GM12878 (cell line): ENCODE measurements around the gene CBLB. TPM values are rescaled to one million over a fixed set of nuclear protein-coding genes. Genes with fewer than 3 reads are reported as not detected.

Experiments used
- ATAC-seq: fragments of 200-7000 bp; cut with Tn5 transposase; 3 replicates; pipeline ENCODE4 v1.9.1; 2020; ENCODE audit warnings: mild to moderate bottlenecking, moderate library complexity
- BruUV-seq: library from RNA; stranded (reverse); fragments of 400-500 nt; replicated peaks from 2 replicates; lab custom pipeline; 2021; lab: Mats Ljungman, UMichigan
- CTCF ChIA-PET: fragments of 300-600 bp; sonication (Branson Sonifier 250); formaldehyde crosslinking; extraction: SDS; loops from one replicate; lab custom pipeline; 2021; ENCODE audit warnings: inconsistent platforms; lab: Yijun Ruan, JAX
- POLR2A ChIA-PET: fragments of 350-600 bp; formaldehyde crosslinking; extraction: SDS; loops from one replicate; lab custom pipeline; 2021; ENCODE audit warnings: inconsistent platforms; lab: Charles Lee
- RAD21 ChIA-PET: fragments of 300-600 bp; sonication (Branson Sonifier 250); formaldehyde crosslinking; loops from one replicate; lab custom pipeline; 2023; ENCODE audit warnings: antibody characterized with exemption; ENCODE audit not compliant: unreplicated experiment; lab: Charles Lee
- SMC1A ChIA-PET: fragments of 300-600 bp; sonication (Branson Sonifier 250); formaldehyde crosslinking; loops from one replicate; lab custom pipeline; 2023; ENCODE audit not compliant: unreplicated experiment, uncharacterized antibody; lab: Charles Lee
- DNase-seq: peaks from one replicate; pipeline ENCODE4 v3.0.0-alpha.2; 2011; ENCODE audit warnings: low read depth, low spot score
- FAIRE-seq: peaks from 3 replicates; lab custom pipeline; 2011; peaks lifted over from hg19 to GRCh38; lab: Jason Lieb, UNC
- H2AFZ ChIP-seq: 2 replicates; pipeline ENCODE4 v1.6.0; 2011; ENCODE audit warnings: low read depth, low read length, control low read depth; ENCODE audit not compliant: control insufficient read depth
- H3K27ac ChIP-seq: 2 replicates; pipeline ENCODE4 v1.5.1; 2011; ENCODE audit warnings: control low read depth; ENCODE audit not compliant: control insufficient read depth, insufficient read depth
- H3K27me3 ChIP-seq, 2 experiments: replicated peaks in 1 of 2; 2 replicates each; pipeline versions ENCODE4 v1.6.0 to v1.6.1; 2011; ENCODE audit warnings: low read length in 1 of 2; ENCODE audit not compliant: control insufficient read depth in 2 of 2, insufficient read depth in 2 of 2
- H3K36me3 ChIP-seq, 2 experiments: 2 replicates each; pipeline ENCODE4 v1.5.1; 2011; ENCODE audit warnings: low read length in 1 of 2; ENCODE audit not compliant: control insufficient read depth in 2 of 2, insufficient read depth in 2 of 2
- H3K4me1 ChIP-seq: 2 replicates; pipeline ENCODE4 v1.6.1; 2011; ENCODE audit warnings: mild to moderate bottlenecking, low read length, moderate library complexity, mixed read lengths; ENCODE audit not compliant: control insufficient read depth, insufficient read depth
- H3K4me2 ChIP-seq: 2 replicates; pipeline ENCODE4 v1.6.0; 2011; ENCODE audit warnings: control low read depth; ENCODE audit not compliant: control insufficient read depth, insufficient read depth
- H3K4me3 ChIP-seq: fragments of 200-600 bp; sonication (generic); 2 replicates; pipeline ENCODE4 v1.5.1; 2016
- H3K79me2 ChIP-seq: 2 replicates; pipeline ENCODE4 v1.6.0; 2011; ENCODE audit warnings: low read length; ENCODE audit not compliant: control insufficient read depth, insufficient read depth
- H3K9ac ChIP-seq: 2 replicates; pipeline ENCODE4 v1.8.0; 2011; ENCODE audit warnings: low read length, control low read depth, mixed read lengths; ENCODE audit not compliant: control insufficient read depth, insufficient read depth
- H3K9me3 ChIP-seq: replicated peaks from 3 replicates; pipeline ENCODE4 v1.5.1; 2011; ENCODE audit warnings: mild to moderate bottlenecking, low read length; ENCODE audit not compliant: control insufficient read depth, insufficient read depth
- H4K20me1 ChIP-seq: 2 replicates; pipeline ENCODE4 v1.6.0; 2011; ENCODE audit not compliant: control insufficient read depth, insufficient read depth
- ATF7 ChIP-seq: fragments of 450-650 bp; IDR thresholded peaks from 2 replicates; pipeline ENCODE4 v1.6.1; 2016; ENCODE audit warnings: low read depth, mild to moderate bottlenecking
- CHD2 ChIP-seq: IDR thresholded peaks from 2 replicates; pipeline ENCODE4 v1.6.1; 2011; ENCODE audit warnings: low read depth, low read length, improper control_type of control experiment, borderline replicate concordance
- EP300 ChIP-seq, 2 experiments: fragments of 150-350 bp in 1 of 2; IDR thresholded peaks; 2 replicates each; pipeline ENCODE4 v1.6.1; 2011 to 2012; ENCODE audit warnings: low read depth in 2 of 2, low read length in 2 of 2, borderline replicate concordance in 1 of 2, improper control_type of control experiment in 1 of 2, inconsistent platforms in 1 of 2; ENCODE audit not compliant: control insufficient read depth in 1 of 2
- FOXM1 ChIP-seq: IDR thresholded peaks from 2 replicates; pipeline ENCODE4 v1.6.1; 2012; ENCODE audit warnings: low read depth, mild to moderate bottlenecking, inconsistent platforms, low read length, moderate library complexity
- HCFC1 ChIP-seq: fragments of 150-350 bp; IDR thresholded peaks from 2 replicates; pipeline ENCODE4 v1.6.1; 2014; ENCODE audit warnings: low read length
- HDAC6 ChIP-seq: fragments of 200-600 bp; sonication (generic); IDR thresholded peaks from one replicate; pipeline ENCODE4 v1.8.0; 2017; ENCODE audit warnings: antibody characterized with exemption; ENCODE audit not compliant: unreplicated experiment
- JUND ChIP-seq: IDR thresholded peaks from 2 replicates; pipeline ENCODE4 v1.6.1; 2012; ENCODE audit warnings: low read depth, mild to moderate bottlenecking, low read length, improper control_type of control experiment, moderate library complexity
- MEF2A ChIP-seq: IDR thresholded peaks from 2 replicates; pipeline ENCODE4 v1.6.1; 2011; ENCODE audit warnings: low read depth, mild to moderate bottlenecking, low read length, moderate library complexity; ENCODE audit not compliant: insufficient read depth
- NRF1 ChIP-seq: conservative IDR thresholded peaks from 2 replicates; pipeline ENCODE4 v1.6.1; 2011; ENCODE audit warnings: mild to moderate bottlenecking, low read depth, low read length, improper control_type of control experiment
- RAD51 ChIP-seq: fragments of 450-650 bp; IDR thresholded peaks from 2 replicates; pipeline ENCODE4 v1.6.1; 2016; ENCODE audit warnings: moderate library complexity, mild to moderate bottlenecking, inconsistent platforms
- STAT3 ChIP-seq: IDR thresholded peaks from 2 replicates; pipeline ENCODE4 v1.6.1; 2011; ENCODE audit warnings: low read depth, low read length, improper control_type of control experiment
- WGBS: methylation state at CpG from one replicate; pipeline ENCODE4 v1.1.6; 2016; ENCODE audit warnings: low lambda C conversion rate; ENCODE audit not compliant: insufficient replicate concordance, insufficient coverage; ENCODE audit errors: missing lambda C conversion rate; 5-methylcytosine and 5-hydroxymethylcytosine counted together
- in situ Hi-C: fragments of 300-500 bp; cut with MboI; formaldehyde crosslinking; loops from 9 replicates; pipeline ENCODE4 v1.14.3; 2018; ENCODE audit warnings: mixed read lengths
- intact Hi-C: fragments of 100-400 bp; cut with micrococcal nuclease; formaldehyde crosslinking; loops from one replicate; pipeline ENCODE4 v1.14.2; 2022; ENCODE audit not compliant: unreplicated experiment
- polyA plus RNA-seq, 11 experiments: library from polyadenylated mRNA; depleted of rRNA in 4 of 11; unstranded in 6 of 11; stranded (reverse) in 5 of 11; fragments of >200 nt; fragmentation: Nextera tagmentation in 4 of 11; fragmentation: Illumina TruSeq in 1 of 11; extraction: Ambion mirVana in 4 of 11; extraction: Trizol in 1 of 11; gene quantifications; 1 replicate in 1 of 11; 2 replicates in 10 of 11; pipeline versions ENCODE4 v1.2.1 to v1.2.3, GENCODE V29; 2011 to 2016; ENCODE audit warnings: inconsistent platforms in 2 of 11, missing spikeins in 2 of 11, low read depth in 1 of 11
- total RNA-seq, 4 experiments: library from RNA; depleted of rRNA in 3 of 4; stranded (reverse); fragments of >200 nt in 3 of 4; fragmentation: Illumina TruSeq in 1 of 4; extraction: Trizol in 1 of 4; gene quantifications; 2 replicates each; pipeline versions ENCODE4 v1.2.1 to v1.2.3, GENCODE V29; 2013 to 2021

CBLB gene
- total and polyA plus RNA-seq, 10 of the 15 experiments (the other 5 are each of a cell fraction or from before 2014, with no cell fraction given) = 17.2 to 107 (median 41.9) TPM

GRCh38 chr3:105853801-105854432, 14.9 kb downstream of the CBLB start (continued):
- TF ChIP-seq HDAC6 = no peak
- no peak for TF ChIP-seq JUND
- TF ChIP-seq FOXM1 = no peak
- TF ChIP-seq EP300 (IDR thresholded peaks at IDR 0.05; ENCODE audit: borderline replicate concordance in 1 of 2, control insufficient read depth in 1 of 2, low read depth in 2 of 2, low read length in 2 of 2) = peak; percentile 50 to 53; a peak in 2 of 4 replicates
- TF ChIP-seq STAT3 = no peak
- TF ChIP-seq NRF1 = no peak
- no peak for TF ChIP-seq RAD51
- TF ChIP-seq CHD2 = no peak
- TF ChIP-seq MEF2A = no peak

GRCh38 chr3:105851582-105851981, 17.2 kb downstream of the CBLB start:
- CTCF ChIA-PET = interaction anchor here (0.6 to 2.6 kb wide), 6 partner anchors 8 to 26 kb away, joined by 3 to 8 read pairs (median 6); no protein-coding TSS in a partner anchor
- in situ Hi-C loops = loop anchor here (25.0 kb wide), 1 partner anchor 761 kb away; no protein-coding TSS in a partner anchor
- TF ChIP-seq HCFC1 = no peak
- 0 out of 2 replicates have a peak, but pooled peaks have one; percentile 21 for TF ChIP-seq ATF7
- Histone ChIP-seq H3K9me3 (peaks cover 7% of the 10 kb centered on the region), H3K27me3 (no peaks in the 10 kb centered on the region), H4K20me1 (no peaks in the 10 kb centered on the region), H3K36me3 (peaks cover 0 to 38% of the 10 kb centered on the region in 2 experiments; a peak in 3 of 4 replicates), H3K79me2 (peaks cover 17% of the 10 kb centered on the region), H3K4me3 (no peak overlapping the region), H3K9ac (no peak overlapping the region), H3K4me2 (no peak overlapping the region), H3K27ac (no peak overlapping the region), H2AFZ (no peak overlapping the region), H3K4me1 (peaks cover 9% of the 10 kb centered on the region)
- no peak for FAIRE-seq
- BruUV-seq = no TSS peak
- no peak for ATAC-seq
- POLR2A ChIA-PET = interaction anchor here (1.3 to 2.0 kb wide), 2 partner anchors 14 to 16 kb away, joined by 5 to 6 read pairs; no protein-coding TSS in a partner anchor
- intact Hi-C loops = no loop called here
- RAD21 ChIA-PET = interaction anchor here (0.8 to 2.6 kb wide), 7 partner anchors 11 to 482 kb away, joined by 3 to 23 read pairs (median 3); no protein-coding TSS in a partner anchor
- WGBS = 96% methylated on average over 1 of the region's 1 CpG
- SMC1A ChIA-PET = interaction anchor here (0.9 to 2.5 kb wide), 16 partner anchors 9 to 333 kb away, joined by 3 to 29 read pairs (median 5); no protein-coding TSS in a partner anchor
- no peak for DNase-seq
